Osteocyte (in vitro differentiated cells): Measurements from ENCODE around the gene NTN1. TPM values are rescaled to one million over a fixed set of nuclear protein-coding genes. Genes with fewer than 3 reads are reported as not detected.

ENCODE experiments used
- DNase-seq: peaks from one replicate; pipeline ENCODE4 v3.0.0; 2021; ENCODE audit warnings: mixed read lengths; ENCODE audit not compliant: unreplicated experiment; ENCODE audit errors: extremely low spot score
- H3K27ac Mint-ChIP-seq: one replicate; pipeline ENCODE4 v1.8.0; 2021; ENCODE audit warnings: mild to moderate bottlenecking, mixed read lengths; ENCODE audit not compliant: unreplicated experiment
- H3K27me3 Mint-ChIP-seq: one replicate; pipeline ENCODE4 v1.8.0; 2021; ENCODE audit warnings: mixed read lengths; ENCODE audit not compliant: unreplicated experiment
- H3K36me3 Mint-ChIP-seq: one replicate; pipeline ENCODE4 v1.8.0; 2021; ENCODE audit warnings: mixed read lengths; ENCODE audit not compliant: unreplicated experiment
- H3K4me1 Mint-ChIP-seq: one replicate; pipeline ENCODE4 v1.8.0; 2021; ENCODE audit warnings: mixed read lengths; ENCODE audit not compliant: unreplicated experiment
- H3K4me3 Mint-ChIP-seq: one replicate; pipeline ENCODE4 v1.8.0; 2021; ENCODE audit warnings: mild to moderate bottlenecking, moderate library complexity, mixed read lengths; ENCODE audit not compliant: unreplicated experiment
- H3K9me3 Mint-ChIP-seq: one replicate; pipeline ENCODE4 v1.8.0; 2021; ENCODE audit warnings: mixed read lengths; ENCODE audit not compliant: unreplicated experiment
- CTCF ChIP-seq: fragments of 200-600 bp; sonication (generic); IDR thresholded peaks from 2 replicates; pipeline ENCODE4 v1.5.0; 2021; ENCODE audit warnings: antibody characterized with exemption, mild to moderate bottlenecking, moderate library complexity
- total RNA-seq: library from RNA; stranded (reverse); gene quantifications from 2 replicates; pipeline ENCODE4 v1.2.1, GENCODE V29; 2021

The NTN1 gene
- total RNA-seq, 1 donor from 2014 or later: 21.4 TPM

GRCh38 chr17:8995711-8996110, 25.6 kb upstream of the NTN1 start:
- Mint-ChIP-seq H3K27ac (no peak overlapping the region), H3K27me3 (peaks cover 14% of the 10 kb centered on the region), H3K36me3 (no peaks in the 10 kb centered on the region), H3K4me3 (no peak overlapping the region), H3K4me1 (no peaks in the 10 kb centered on the region), H3K9me3 (peaks cover 7% of the 10 kb centered on the region)
- TF ChIP-seq CTCF: no peak
- no peak for DNase-seq

GRCh38 chr17:8997994-8998628, 23.2 kb upstream of the NTN1 start:
- H3K4me1 Mint-ChIP-seq: peaks cover 3% of the 10 kb centered on the region
- no peak overlapping the region for H3K4me3 Mint-ChIP-seq
- no peak overlapping the region for H3K27ac Mint-ChIP-seq
- peak; percentile 79 for TF ChIP-seq CTCF
- DNase-seq: no peak
- no peaks in the 10 kb centered on the region for H3K36me3 Mint-ChIP-seq
- peaks cover 25% of the 10 kb centered on the region for H3K27me3 Mint-ChIP-seq
- peaks cover 7% of the 10 kb centered on the region for H3K9me3 Mint-ChIP-seq

DNA sequence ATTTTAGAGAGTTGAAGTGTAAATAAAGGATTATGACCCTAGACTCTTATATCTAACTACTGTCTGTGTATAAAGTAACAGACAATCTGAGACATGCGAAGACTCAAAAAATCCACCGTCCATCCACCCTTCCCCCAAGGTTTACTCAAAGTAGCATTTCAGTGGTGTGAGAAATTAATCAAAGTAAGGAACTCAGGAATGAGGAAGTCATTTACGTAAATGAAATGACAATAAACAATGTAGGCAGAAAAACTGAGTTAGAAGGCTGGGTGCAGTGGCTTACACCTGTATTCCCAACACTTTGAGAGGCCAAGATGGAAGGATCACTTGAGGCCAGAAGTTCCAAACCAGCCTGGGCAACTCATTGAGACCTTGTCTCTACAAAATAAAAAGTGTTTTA, 19.8 kb upstream of the NTN1 start:
- Mint-ChIP-seq H3K4me3 (no peak overlapping the region), H3K9me3 (peaks cover 7% of the 10 kb centered on the region), H3K4me1 (peaks cover 8% of the 10 kb centered on the region), H3K27me3 (peaks cover 44% of the 10 kb centered on the region), H3K27ac (no peak overlapping the region), H3K36me3 (no peaks in the 10 kb centered on the region)
- DNase-seq: no peak
- TF ChIP-seq CTCF: no peak

DNA sequence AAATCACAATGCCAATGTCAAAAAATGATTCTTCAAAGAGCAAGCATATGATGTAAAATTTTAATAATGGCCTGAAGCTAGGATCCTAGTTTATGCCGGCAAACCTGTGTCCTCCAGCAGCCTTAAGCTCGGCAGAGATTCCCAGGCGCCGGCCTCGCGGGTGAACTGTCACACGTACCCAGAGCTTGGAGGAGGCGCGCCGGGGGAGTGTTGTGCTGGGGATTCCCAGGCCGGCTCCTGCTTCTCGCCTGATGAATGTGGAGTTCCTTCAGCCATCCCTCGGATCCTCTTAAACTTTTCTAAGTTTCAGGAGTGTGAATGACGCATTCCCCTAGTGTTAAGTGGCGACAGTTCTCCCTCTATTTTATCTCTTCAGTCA, 19.1 kb upstream of the NTN1 start:
- Mint-ChIP-seq H3K4me1 (peaks cover 8% of the 10 kb centered on the region), H3K27ac (no peak overlapping the region), H3K4me3 (no peak overlapping the region), H3K27me3 (peaks cover 47% of the 10 kb centered on the region), H3K9me3 (peaks cover 7% of the 10 kb centered on the region), H3K36me3 (no peaks in the 10 kb centered on the region)
- TF ChIP-seq CTCF: no peak
- DNase-seq: peak; percentile 54

GRCh38 chr17:9002606-9003354, 18.5 kb upstream of the NTN1 start:
- peak overlapping the region; percentile 51 for H3K4me3 Mint-ChIP-seq
- no peak overlapping the region for H3K27ac Mint-ChIP-seq
- peaks cover 7% of the 10 kb centered on the region for H3K9me3 Mint-ChIP-seq
- no peak for DNase-seq
- peaks cover 50% of the 10 kb centered on the region for H3K27me3 Mint-ChIP-seq
- TF ChIP-seq CTCF: peak; percentile 42
- H3K4me1 Mint-ChIP-seq: peaks cover 8% of the 10 kb centered on the region
- H3K36me3 Mint-ChIP-seq: no peaks in the 10 kb centered on the region
